Measurements from ENCODE around the gene DNM1.

The DNM1 gene

DNA sequence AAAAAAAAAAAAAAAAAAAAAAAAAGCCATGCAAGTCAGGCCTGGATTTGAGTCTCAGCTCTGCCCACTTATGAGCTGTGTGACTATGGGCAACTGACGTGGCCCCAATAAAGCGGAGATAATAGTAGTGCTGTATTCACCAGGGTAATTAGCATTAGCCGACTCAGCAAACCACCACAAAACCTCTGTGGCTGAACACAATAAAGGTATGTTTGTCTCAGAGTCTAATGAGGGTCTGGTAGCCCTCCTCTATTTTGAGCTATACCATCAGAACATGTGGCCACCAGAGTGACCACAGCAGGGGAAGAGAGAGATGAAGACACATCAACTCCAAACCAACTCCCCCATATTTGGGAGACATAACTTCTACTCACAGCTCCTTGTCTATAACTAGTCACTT is 88.8 kb downstream of the DNM1 start:
- Histone ChIP-seq H3K9ac (ENCODE audit: low read depth, low read length) (no peak overlapping the region), H3K36me3 (ENCODE audit: control insufficient read depth, insufficient read depth, low read length) (peaks cover 12% of the 10 kb centered on the region; the same call in 1 of the 2 replicates)

DNA sequence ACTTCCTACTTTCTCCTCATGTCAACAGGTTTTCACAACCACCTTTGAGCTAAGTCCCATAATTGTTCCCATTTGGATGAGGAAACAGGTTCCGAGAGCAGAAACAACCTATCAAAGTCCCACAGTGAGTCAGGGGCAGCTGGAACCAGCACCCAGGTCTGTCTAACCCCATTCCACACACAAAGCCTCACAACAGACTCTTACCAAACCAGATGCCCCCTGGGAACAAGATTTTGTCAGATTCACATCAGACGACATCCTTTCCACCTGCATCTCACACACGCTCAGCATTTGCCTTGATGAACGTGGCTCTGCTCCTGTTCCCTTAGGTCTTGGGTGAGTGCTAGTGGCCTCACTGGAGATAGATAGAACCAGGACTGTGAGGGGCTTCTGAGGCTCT is 89.9 kb downstream of the DNM1 start:
- H3K36me3 ChIP-seq (ENCODE audit: control insufficient read depth, insufficient read depth, low read length) = peaks cover 6% of the 10 kb centered on the region; the same call in 1 of the 2 replicates
- H3K4me1 ChIP-seq (ENCODE audit: control insufficient read depth, insufficient read depth, low read length) = no peaks in the 10 kb centered on the region
- H3K9me3 ChIP-seq (ENCODE audit: control insufficient read depth, insufficient read depth, low read length) = no peaks in the 10 kb centered on the region
- H3K27me3 ChIP-seq (ENCODE audit: control insufficient read depth, insufficient read depth, low read length) = no peaks in the 10 kb centered on the region
- H3K27ac ChIP-seq (ENCODE audit: low read depth, low read length) = no peak overlapping the region
- no peak overlapping the region for H3K4me3 ChIP-seq (ENCODE audit: low read depth, low read length)
- no peak overlapping the region for H3K9ac ChIP-seq (ENCODE audit: low read depth, low read length)

More for the DNA sequence above, 88.8 kb downstream of the DNM1 start:
- Histone ChIP-seq H3K27me3 (ENCODE audit: control insufficient read depth, insufficient read depth, low read length) (no peaks in the 10 kb centered on the region), H3K27ac (ENCODE audit: low read depth, low read length) (no peak overlapping the region), H3K9me3 (ENCODE audit: control insufficient read depth, insufficient read depth, low read length) (no peaks in the 10 kb centered on the region), H3K4me1 (ENCODE audit: control insufficient read depth, insufficient read depth, low read length) (no peaks in the 10 kb centered on the region), H3K4me3 (ENCODE audit: low read depth, low read length) (no peak overlapping the region)

DNA sequence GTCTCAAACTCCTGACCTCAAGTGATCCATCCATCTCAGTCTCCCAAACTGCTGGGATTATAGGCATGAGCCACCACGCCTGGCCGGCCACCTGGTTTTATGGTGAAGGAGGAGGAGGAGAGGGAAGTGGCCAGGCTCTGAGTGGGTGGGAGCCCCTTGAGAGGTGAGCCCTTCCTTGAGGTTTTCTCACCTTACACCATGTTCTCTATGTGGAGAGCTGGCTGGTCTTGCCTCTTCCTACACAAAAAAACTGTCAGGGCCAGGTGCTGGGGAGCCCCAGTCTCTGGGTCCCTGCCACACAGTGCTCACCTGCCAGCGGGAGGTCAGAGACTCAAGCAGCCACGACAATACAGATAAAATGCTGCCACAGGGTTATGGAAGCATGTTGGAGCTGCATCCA is 91.0 kb downstream of the DNM1 start:
- Histone ChIP-seq H3K9ac (ENCODE audit: low read depth, low read length) (no peak overlapping the region), H3K36me3 (ENCODE audit: control insufficient read depth, insufficient read depth, low read length) (no peaks in the 10 kb centered on the region), H3K9me3 (ENCODE audit: control insufficient read depth, insufficient read depth, low read length) (no peaks in the 10 kb centered on the region), H3K27ac (ENCODE audit: low read depth, low read length) (no peak overlapping the region), H3K27me3 (ENCODE audit: control insufficient read depth, insufficient read depth, low read length) (no peaks in the 10 kb centered on the region), H3K4me3 (ENCODE audit: low read depth, low read length) (no peak overlapping the region), H3K4me1 (ENCODE audit: control insufficient read depth, insufficient read depth, low read length) (no peaks in the 10 kb centered on the region)

DNA sequence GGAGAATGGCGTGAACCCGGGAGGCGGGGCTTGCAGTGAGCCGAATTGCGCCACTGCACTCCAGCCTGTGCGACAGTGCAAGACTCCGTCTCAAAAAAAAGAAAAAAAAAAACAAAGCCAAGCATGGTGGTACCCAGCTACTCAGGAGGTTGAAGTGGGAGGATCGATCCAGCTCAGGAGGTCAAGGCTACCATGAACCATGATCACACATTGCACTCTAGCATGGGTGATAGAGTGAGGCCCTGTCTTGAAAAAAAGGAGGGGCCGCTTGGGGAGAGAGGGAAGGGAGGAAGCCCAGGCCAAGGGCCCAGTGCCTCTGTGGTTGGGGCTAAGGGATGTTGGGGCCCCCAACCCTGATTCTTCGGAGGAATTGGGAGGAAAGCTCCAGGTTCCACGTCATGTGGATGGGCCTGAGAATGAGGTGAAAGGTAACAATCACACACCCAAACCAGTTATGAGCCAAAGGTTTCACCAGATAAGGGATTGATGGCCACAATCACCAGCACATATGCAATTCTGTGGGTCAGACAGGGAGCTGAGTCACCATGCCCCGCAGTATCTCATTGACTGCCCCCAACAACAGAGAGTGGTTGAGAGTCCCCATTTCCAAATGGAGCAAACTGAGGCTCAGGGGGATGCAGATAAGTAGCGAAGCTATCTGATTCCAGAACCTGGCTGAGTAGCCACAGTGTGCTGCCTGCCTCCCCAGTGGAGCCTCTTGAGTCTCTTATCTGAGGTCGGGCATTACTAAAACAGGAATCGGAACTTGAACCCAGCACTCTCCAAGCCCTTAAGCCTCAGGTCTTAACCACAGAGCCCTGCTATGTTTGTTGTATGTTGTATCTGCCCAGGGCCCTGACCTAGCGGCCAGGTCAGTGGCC is 93.4 kb downstream of the DNM1 start:
- Histone ChIP-seq H3K27me3 (ENCODE audit: control insufficient read depth, insufficient read depth, low read length) (no peaks in the 10 kb centered on the region), H3K4me3 (ENCODE audit: low read depth, low read length) (no peak overlapping the region), H3K9ac (ENCODE audit: low read depth, low read length) (no peak overlapping the region), H3K36me3 (ENCODE audit: control insufficient read depth, insufficient read depth, low read length) (no peaks in the 10 kb centered on the region), H3K27ac (ENCODE audit: low read depth, low read length) (no peak overlapping the region), H3K9me3 (ENCODE audit: control insufficient read depth, insufficient read depth, low read length) (no peaks in the 10 kb centered on the region), H3K4me1 (ENCODE audit: control insufficient read depth, insufficient read depth, low read length) (no peaks in the 10 kb centered on the region)

DNA sequence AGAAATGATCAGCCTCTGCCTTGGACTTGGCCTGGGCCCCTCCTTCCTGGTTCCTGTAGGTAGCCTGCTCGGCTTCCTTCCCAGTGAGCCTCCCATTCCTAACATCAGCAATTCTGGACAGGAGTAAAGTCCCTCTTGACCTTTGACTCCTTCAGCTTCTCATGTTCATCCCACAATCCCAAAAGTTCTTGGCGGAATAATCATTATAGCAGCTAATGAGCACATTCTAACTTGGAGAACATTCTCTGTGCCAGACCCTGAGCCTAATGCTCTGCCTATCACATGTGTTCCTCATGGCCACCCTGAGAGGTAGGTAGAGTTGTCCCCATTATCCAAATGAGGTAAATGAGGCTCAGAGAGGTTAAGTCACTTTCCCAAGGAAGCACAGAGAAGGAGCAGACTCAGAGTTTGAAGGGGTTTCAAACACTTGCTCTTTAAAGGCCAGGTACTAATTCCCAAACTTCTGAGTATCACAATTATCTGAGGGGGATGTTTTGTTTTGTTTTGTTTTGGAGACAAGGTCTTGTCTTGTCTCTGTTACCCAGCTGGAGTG is 94.1 kb downstream of the DNM1 start:
- Histone ChIP-seq H3K4me1 (ENCODE audit: control insufficient read depth, insufficient read depth, low read length) (no peaks in the 10 kb centered on the region), H3K9me3 (ENCODE audit: control insufficient read depth, insufficient read depth, low read length) (no peaks in the 10 kb centered on the region), H3K27ac (ENCODE audit: low read depth, low read length) (no peak overlapping the region), H3K36me3 (ENCODE audit: control insufficient read depth, insufficient read depth, low read length) (no peaks in the 10 kb centered on the region), H3K27me3 (ENCODE audit: control insufficient read depth, insufficient read depth, low read length) (no peaks in the 10 kb centered on the region), H3K4me3 (ENCODE audit: low read depth, low read length) (no peak overlapping the region), H3K9ac (ENCODE audit: low read depth, low read length) (no peak overlapping the region)

DNA sequence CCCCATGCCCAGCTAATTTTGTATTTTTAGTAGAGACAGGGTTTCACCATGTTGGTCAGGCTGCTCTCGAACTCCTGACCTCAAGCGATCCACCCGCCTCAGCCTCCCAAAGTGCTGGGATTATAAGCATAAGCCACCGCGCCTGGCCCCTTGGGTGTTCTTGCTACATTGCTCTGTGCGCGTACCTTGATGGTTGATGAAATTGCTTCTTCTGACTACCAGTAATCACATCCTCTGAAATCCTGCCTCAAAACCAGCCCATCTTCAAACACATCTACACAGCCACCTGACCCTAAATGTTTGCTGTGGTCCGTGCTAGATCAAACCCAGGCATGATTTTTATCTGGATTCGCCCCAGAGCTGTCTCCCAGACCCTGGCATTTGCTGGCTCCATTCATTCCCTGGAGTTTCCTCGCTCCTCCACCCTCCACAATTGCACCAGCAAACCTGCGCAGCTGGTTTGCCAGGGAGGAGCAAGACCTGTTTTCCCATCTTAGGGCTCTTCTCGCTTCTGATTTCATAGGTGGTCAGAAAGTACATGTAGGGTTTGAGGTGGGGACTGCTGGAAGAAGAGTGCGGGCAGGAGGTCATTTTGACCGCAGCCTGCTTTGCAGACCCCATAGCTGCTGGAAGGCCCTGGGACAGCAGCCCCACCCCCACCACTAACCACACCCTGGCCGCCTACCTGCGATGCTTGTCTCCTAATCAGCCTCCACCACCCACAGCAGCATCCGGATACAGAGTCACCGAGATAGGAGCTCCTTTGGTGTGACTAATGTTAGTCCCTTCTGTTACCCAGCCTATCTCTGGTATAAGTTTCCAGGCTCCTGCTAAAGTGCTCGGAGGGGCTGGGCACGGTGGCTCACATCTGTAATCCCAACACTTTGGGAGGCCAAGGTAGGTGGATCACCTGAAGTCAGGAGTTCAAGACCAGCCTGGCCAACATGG is 95.6 kb downstream of the DNM1 start:
- H3K4me1 ChIP-seq (ENCODE audit: control insufficient read depth, insufficient read depth, low read length) = no peaks in the 10 kb centered on the region
- no peak overlapping the region for H3K9ac ChIP-seq (ENCODE audit: low read depth, low read length)
- H3K27ac ChIP-seq (ENCODE audit: low read depth, low read length) = no peak overlapping the region
- H3K9me3 ChIP-seq (ENCODE audit: control insufficient read depth, insufficient read depth, low read length) = no peaks in the 10 kb centered on the region
- H3K36me3 ChIP-seq (ENCODE audit: control insufficient read depth, insufficient read depth, low read length) = no peaks in the 10 kb centered on the region
- H3K27me3 ChIP-seq (ENCODE audit: control insufficient read depth, insufficient read depth, low read length) = no peaks in the 10 kb centered on the region
- no peak overlapping the region for H3K4me3 ChIP-seq (ENCODE audit: low read depth, low read length)

DNA sequence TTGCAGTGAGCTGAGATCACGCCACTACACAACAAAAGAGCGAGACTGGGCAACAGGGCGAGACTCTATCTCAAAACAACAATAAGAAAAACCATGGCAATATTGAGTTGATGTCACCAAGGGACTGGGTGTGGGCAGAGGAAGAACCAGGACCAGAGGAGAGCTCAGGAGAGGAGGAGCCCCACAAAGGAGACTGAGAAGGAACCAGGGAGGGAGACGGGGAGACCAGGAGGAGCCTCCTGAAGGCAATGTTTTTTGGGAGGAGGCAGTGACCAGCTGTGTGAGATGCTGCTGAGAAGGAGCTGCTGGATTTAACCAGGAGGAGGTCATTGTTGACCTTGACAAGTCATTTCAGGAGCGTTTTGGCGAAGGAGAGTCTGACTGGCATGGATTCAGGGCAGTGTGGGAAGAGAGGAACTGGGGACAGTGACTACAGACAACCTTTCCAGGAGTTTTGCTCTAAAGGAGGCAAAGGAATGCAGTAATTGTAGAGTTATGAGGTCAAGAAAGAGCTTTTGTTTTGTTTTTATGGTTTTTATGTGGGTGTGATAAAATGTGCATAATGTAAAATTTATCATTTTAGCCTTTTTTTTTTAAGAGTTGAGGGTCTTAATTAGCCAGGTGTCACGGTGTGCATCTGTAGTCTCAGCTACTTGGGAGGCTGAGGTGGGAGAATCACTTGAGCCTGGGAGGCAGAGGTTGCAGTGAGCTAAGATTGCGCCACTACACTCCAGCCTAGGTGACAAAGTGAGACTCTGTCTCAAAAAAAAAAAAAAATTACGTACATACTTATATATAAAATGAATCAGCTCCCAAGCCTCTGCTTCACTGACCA is 101.2 kb downstream of the DNM1 start:
- no peaks in the 10 kb centered on the region for H3K4me1 ChIP-seq (ENCODE audit: control insufficient read depth, insufficient read depth, low read length)
- H3K9me3 ChIP-seq (ENCODE audit: control insufficient read depth, insufficient read depth, low read length) = no peaks in the 10 kb centered on the region
- H3K27ac ChIP-seq (ENCODE audit: low read depth, low read length) = no peak overlapping the region
- H3K36me3 ChIP-seq (ENCODE audit: control insufficient read depth, insufficient read depth, low read length) = peaks cover 11% of the 10 kb centered on the region
- H3K9ac ChIP-seq (ENCODE audit: low read depth, low read length) = no peak overlapping the region
- no peaks in the 10 kb centered on the region for H3K27me3 ChIP-seq (ENCODE audit: control insufficient read depth, insufficient read depth, low read length)
- H3K4me3 ChIP-seq (ENCODE audit: low read depth, low read length) = no peak overlapping the region

Measured in HUES48 (cell line).